Chondrocyte (in vitro differentiated cells): ENCODE measurements around the gene SPINK14. TPM values are rescaled to one million over a fixed set of nuclear protein-coding genes. Genes with fewer than 3 reads are reported as not detected.

ENCODE experiments used
- DNase-seq: peaks from one replicate; pipeline ENCODE4 v3.0.0; 2021; ENCODE audit warnings: mixed read lengths, low spot score
- H3K27ac Mint-ChIP-seq: one replicate; pipeline ENCODE4 v1.8.0; 2021; ENCODE audit warnings: mild to moderate bottlenecking, moderate library complexity, mixed read lengths; ENCODE audit not compliant: unreplicated experiment
- H3K27me3 Mint-ChIP-seq: 2 replicates; pipeline ENCODE4 v1.8.0; 2021; ENCODE audit warnings: low read depth, mixed read lengths
- H3K36me3 Mint-ChIP-seq: 2 replicates; pipeline ENCODE4 v1.8.0; 2021; ENCODE audit warnings: low read depth, mixed read lengths
- H3K4me1 Mint-ChIP-seq: 2 replicates; pipeline ENCODE4 v1.8.0; 2021; ENCODE audit warnings: low read depth, mild to moderate bottlenecking, mixed read lengths
- H3K4me3 Mint-ChIP-seq: one replicate; pipeline ENCODE4 v1.8.0; 2021; ENCODE audit warnings: mild to moderate bottlenecking, moderate library complexity, mixed read lengths; ENCODE audit not compliant: unreplicated experiment
- H3K9me3 Mint-ChIP-seq: 2 replicates; pipeline ENCODE4 v1.8.0; 2021; ENCODE audit warnings: low read depth, mixed read lengths
- total RNA-seq: library from RNA; stranded (reverse); gene quantifications from 3 replicates; pipeline ENCODE4 v1.2.1, GENCODE V29; 2021
- TF ChIP-seq, protein P1 (sequence below): fragments of 200-600 bp; sonication (generic); IDR thresholded peaks from 2 replicates; pipeline ENCODE4 v1.5.0; 2021; ENCODE audit warnings: antibody characterized with exemption, mild to moderate bottlenecking, moderate library complexity

Gene SPINK14
- total RNA-seq, 1 donor from 2014 or later: not detected

DNA sequence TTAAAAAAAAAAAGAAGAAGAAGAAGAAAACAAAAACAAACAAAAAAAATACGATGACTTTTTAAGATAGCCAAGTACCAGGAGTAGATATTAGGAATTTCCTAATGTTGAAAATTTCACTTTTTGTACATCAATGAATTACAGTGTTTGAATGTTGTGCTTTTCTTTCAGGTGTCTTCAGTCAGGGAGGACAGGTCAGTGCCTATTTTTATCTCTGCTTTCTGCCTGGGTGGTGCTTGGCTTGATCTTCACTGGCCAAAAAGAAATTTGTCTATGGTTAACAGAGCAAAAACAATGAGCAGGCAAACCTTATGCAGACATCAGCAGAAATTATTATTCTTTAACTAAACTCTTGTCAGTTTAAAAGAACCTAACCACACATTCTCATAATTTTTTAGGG, 37.5 kb downstream of the SPINK14 start:
- DNase-seq: no peak
- no peak overlapping the region for H3K27ac Mint-ChIP-seq
- H3K36me3 Mint-ChIP-seq: no peaks in the 10 kb centered on the region
- TF ChIP-seq, protein P1, sequence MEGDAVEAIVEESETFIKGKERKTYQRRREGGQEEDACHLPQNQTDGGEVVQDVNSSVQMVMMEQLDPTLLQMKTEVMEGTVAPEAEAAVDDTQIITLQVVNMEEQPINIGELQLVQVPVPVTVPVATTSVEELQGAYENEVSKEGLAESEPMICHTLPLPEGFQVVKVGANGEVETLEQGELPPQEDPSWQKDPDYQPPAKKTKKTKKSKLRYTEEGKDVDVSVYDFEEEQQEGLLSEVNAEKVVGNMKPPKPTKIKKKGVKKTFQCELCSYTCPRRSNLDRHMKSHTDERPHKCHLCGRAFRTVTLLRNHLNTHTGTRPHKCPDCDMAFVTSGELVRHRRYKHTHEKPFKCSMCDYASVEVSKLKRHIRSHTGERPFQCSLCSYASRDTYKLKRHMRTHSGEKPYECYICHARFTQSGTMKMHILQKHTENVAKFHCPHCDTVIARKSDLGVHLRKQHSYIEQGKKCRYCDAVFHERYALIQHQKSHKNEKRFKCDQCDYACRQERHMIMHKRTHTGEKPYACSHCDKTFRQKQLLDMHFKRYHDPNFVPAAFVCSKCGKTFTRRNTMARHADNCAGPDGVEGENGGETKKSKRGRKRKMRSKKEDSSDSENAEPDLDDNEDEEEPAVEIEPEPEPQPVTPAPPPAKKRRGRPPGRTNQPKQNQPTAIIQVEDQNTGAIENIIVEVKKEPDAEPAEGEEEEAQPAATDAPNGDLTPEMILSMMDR: no peak
- no peaks in the 10 kb centered on the region for H3K4me1 Mint-ChIP-seq
- peaks cover 17% of the 10 kb centered on the region for H3K27me3 Mint-ChIP-seq
- H3K9me3 Mint-ChIP-seq: no peaks in the 10 kb centered on the region
- no peak overlapping the region for H3K4me3 Mint-ChIP-seq

DNA sequence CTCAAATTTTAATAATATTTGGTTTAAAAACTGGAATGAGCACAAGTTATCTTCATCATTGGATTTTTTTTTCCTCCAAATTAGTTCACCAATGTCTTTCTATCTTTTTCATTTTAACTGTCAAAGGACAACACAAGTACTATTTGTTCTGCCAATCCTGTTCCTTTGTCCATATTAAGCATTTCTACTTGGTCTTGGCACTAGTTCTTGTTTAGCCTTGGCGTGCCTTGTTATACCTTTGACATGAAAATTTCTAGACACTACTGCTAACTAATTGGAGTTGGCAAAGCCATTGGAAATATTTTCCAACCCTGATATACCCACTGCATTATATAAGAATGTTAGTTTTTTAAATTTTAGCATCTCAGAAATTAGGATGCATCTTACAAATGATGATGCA, 38.3 kb downstream of the SPINK14 start:
- Mint-ChIP-seq H3K27me3 (peaks cover 15% of the 10 kb centered on the region), H3K9me3 (no peaks in the 10 kb centered on the region), H3K4me1 (no peaks in the 10 kb centered on the region), H3K27ac (no peak overlapping the region), H3K36me3 (no peaks in the 10 kb centered on the region), H3K4me3 (no peak overlapping the region)
- TF ChIP-seq, protein P1: no peak
- no peak for DNase-seq

DNA sequence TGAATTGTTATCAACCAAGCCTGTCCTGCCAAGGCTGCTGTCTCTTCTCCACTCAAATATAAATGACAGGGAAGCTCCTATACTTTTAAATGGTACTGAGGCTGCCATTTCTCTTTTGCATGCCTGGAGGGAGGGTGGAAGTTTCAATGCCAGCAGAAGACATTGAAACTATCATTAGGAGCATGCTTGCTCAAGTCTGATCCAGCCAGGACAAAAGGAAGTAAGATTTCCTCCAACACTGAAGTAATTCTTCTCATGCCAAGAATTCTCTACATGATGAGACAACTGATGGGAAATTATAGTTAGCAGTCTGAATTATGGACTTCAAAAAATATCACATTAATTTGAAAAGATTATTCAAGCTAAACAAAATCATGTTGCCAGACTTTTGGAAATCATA, 39.9 kb downstream of the SPINK14 start:
- Mint-ChIP-seq H3K36me3 (no peaks in the 10 kb centered on the region), H3K4me3 (no peak overlapping the region), H3K27ac (no peak overlapping the region), H3K27me3 (peaks cover 15% of the 10 kb centered on the region), H3K9me3 (no peaks in the 10 kb centered on the region), H3K4me1 (no peaks in the 10 kb centered on the region)
- TF ChIP-seq, protein P1: no peak
- no peak for DNase-seq

DNA sequence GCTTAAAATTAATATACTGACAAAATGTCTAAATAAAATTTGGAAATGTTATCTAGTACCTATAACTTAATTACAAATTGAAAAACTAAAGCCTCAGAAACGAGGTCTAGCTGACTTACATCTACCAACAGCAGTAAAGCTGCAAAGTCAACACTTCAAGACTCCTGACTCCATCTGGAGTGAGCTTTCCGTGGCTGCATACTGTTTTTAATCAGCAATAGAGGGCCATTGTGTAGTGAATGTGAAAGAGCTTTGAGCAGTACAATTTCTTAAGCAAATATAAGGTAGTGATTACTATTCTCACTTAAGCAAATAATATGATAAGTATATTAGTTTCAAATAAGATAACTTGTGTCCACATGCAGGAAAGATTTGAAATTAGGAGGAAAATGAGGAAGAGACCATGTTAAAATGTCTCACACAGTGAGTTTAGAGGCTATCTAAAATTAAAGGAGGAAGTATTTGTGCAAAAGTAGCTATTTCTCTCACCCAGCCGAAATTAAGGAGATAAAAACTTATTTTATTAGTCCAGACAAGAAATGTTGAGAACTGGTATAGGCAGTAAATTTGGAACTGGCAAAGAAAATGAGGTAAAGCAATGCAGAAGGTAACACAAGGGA, 40.9 kb downstream of the SPINK14 start:
- TF ChIP-seq, protein P1: no peak
- H3K4me1 Mint-ChIP-seq: no peaks in the 10 kb centered on the region
- H3K27me3 Mint-ChIP-seq: peaks cover 15% of the 10 kb centered on the region
- DNase-seq: no peak
- no peak overlapping the region for H3K27ac Mint-ChIP-seq
- H3K9me3 Mint-ChIP-seq: no peaks in the 10 kb centered on the region
- no peak overlapping the region for H3K4me3 Mint-ChIP-seq
- no peaks in the 10 kb centered on the region for H3K36me3 Mint-ChIP-seq

DNA sequence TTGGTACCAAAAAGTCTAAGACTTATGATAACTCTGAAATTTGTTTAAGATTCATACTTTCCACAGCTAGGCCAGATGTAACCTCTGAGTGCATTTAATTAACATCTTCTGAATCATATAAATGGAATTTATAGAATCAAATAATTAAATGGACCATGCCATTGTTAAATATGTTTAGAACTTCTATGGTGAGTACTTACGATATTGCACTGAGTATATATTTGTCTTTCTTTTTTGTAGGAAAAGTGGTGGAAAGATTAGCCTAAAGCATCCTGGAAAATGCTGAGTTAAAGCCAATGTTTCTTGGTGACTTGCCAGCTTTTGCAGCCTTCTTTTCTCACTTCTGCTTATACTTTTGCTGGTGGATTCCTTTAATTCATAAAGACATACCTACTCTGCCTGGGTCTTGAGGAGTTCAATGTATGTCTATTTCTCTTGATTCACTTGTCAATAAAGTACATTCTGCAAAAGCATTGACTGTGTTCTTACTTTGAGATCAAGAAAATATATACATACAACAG, 46.4 kb downstream of the SPINK14 start:
- TF ChIP-seq, protein P1: no peak

More for the DNA sequence above, 46.4 kb downstream of the SPINK14 start:
- no peaks in the 10 kb centered on the region for H3K4me1 Mint-ChIP-seq
- H3K4me3 Mint-ChIP-seq: no peak overlapping the region
- no peak overlapping the region for H3K27ac Mint-ChIP-seq
- H3K27me3 Mint-ChIP-seq: peaks cover 4% of the 10 kb centered on the region
- H3K36me3 Mint-ChIP-seq: no peaks in the 10 kb centered on the region
- H3K9me3 Mint-ChIP-seq: no peaks in the 10 kb centered on the region
- no peak for DNase-seq
